NCI-H187 treated with DMSO at 0.1 percent for 48 hours (cell line): ENCODE measurements around the gene GALNT9.
"Not testable (repeated sequence)": the region's sequence is repeated elsewhere in the genome, so short reads cannot be mapped to it uniquely, and the experiment has no call there.

Source experiments
- DNase-seq: peaks from one replicate; lab custom pipeline; 2025; lab: John Stamatoyannopoulos, UW

Gene GALNT9

GRCh38 chr12:132155771-132156572, 173.4 kb downstream of the GALNT9 start:
- DNase-seq: no peak

DNA sequence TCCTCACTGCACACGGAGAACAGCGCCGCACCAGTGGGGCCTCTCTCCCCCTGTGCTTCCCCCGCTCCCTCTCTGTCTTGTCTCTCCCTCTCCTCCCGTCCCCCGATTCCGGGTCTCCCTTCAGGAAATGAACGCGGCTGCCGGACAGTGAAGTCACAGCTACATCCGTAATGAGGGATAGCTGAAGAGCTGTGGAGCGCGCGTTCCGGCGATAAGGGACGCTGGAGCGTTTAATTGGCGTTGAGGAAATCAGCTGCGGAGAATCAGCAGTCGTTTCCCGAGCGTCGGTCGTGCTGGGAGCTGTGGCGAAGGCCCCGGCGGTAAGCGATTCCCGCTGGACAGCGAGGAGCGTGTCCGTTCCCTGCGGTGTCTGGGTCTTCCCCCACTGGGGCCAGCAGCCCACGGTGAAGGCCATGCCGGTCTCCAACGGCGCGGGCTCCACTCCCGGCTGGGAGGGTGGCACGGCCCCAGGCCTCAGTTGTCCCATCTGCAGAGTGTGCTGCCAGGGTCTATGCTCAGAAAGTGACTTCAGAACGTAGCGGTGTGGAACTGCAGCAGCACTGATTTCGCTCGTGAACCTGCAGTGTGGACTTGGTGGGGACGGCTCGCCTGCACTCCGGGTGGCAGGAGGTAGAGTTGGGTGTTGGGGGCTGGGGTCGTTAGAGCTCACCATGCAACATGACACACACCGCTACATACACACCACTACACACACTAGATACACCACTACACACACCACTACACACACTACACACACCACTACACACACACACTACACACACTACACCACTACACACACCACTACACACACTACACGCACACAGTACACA, 174.2 kb downstream of the GALNT9 start:
- DNase-seq: no peak

GRCh38 chr12:132154341-132154761, 175.0 kb downstream of the GALNT9 start:
- no peak for DNase-seq

DNA sequence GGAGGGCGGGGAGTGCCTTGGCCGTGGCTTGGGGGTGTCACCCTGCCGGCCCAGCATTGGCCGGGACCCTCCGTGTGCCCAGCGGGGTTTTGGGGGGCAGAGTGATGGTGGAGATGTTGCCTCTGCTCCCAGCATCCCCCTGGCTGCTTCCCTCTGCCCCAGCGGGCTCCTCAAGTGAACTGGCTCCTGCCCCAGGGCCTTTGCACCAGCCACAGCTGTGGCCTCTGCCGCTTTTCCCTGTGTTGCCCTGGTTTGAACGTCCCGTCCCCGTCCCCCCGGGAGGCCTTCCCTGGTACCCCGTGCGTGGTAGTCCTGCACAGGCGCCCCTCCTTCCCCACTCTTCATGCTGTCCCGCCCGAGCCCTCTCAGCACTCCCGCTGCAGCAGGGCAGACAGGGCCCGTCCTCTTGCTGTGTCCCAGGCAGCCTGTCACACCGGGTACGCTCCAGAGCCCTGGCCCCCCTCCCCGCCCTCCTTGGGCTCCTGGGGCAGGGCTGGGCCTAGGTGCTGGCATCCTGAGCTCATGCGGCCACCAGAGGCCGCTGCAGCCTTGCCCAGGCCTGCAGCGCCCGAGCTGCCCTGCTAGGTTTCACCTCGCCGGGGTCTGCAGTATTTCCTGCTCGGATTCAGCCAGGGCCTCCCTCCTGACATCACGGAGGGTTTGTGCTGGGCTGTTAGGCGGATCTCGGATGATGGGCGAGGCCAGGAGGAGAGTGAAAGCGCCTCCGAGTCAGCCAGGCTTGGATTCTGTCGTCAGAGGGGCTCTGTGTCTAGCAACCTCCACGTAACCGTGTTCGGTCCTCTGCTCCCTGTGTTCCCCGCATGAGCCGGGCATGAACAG, 175.7 kb downstream of the GALNT9 start:
- peak; percentile 35 for DNase-seq

DNA sequence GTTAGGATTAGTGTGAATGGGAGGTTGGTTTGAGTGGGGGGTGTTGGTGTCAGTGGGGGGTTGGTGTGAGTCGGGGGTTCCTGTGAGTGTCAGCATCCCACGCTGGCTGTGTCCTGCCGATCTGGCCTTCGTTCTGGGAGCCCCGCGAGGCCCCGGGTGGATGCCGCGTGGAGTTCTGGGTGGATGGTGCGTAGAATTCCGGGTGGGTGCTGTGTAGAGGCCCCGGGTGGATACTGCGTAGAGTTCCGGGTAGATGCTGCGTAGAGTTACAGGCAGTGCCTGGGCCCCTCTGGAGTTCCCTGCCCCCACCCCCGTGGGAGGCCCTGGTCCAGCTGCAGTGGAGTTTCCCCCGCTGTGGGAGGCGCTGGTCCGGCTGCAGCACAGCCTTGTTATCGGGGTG, 176.4 kb downstream of the GALNT9 start:
- no peak for DNase-seq

- no peak for DNase-seq
Observed at GRCh38 chr12:132152411-132152821, 177.0 kb downstream of the GALNT9 start.

- DNase-seq: no peak
Observed at GRCh38 chr12:132151766-132152410, 177.5 kb downstream of the GALNT9 start.

GRCh38 chr12:132151145-132151765, 178.1 kb downstream of the GALNT9 start:
- no peak for DNase-seq

DNA sequence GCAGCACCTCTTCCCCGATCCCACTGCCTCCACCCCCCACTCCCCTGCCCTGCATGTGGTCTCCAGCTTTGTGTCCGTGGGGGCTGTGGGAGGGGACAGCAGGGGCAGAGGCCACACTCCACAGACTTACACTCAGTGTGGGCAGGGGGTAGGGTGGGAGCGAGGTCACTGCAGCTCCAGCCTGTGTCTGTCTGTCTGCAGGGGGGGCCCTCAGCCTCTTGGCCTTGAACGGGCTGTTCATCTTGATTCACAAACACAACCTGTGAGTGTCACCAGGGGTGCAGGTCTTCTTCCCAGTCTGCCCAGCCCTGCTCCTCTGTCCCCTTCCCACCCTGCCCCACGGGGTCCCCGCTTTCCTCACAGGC, 178.6 kb downstream of the GALNT9 start:
- no peak for DNase-seq

DNA sequence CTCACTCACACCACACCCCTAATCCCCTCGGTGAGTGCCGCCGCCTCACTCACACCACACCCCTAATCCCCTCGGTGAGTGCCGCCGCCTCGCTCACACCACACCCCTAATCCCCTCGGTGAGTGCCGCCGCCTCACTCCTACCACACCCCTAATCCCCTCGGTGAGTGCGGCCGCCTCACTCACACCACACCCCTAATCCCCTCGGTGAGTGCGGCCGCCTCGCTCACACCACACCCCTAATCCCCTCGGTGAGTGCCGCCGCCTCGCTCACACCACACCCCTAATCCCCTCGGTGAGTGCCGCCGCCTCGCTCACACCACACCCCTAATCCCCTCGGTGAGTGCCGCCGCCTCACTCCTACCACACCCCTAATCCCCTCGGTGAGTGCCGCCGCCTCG, 179.9 kb downstream of the GALNT9 start:
- DNase-seq: not testable (repeated sequence)

GRCh38 chr12:132148368-132149045, 180.9 kb downstream of the GALNT9 start:
- DNase-seq: no peak

- no peak for DNase-seq
Observed at GRCh38 chr12:132147423-132148367, 181.7 kb downstream of the GALNT9 start.

DNA sequence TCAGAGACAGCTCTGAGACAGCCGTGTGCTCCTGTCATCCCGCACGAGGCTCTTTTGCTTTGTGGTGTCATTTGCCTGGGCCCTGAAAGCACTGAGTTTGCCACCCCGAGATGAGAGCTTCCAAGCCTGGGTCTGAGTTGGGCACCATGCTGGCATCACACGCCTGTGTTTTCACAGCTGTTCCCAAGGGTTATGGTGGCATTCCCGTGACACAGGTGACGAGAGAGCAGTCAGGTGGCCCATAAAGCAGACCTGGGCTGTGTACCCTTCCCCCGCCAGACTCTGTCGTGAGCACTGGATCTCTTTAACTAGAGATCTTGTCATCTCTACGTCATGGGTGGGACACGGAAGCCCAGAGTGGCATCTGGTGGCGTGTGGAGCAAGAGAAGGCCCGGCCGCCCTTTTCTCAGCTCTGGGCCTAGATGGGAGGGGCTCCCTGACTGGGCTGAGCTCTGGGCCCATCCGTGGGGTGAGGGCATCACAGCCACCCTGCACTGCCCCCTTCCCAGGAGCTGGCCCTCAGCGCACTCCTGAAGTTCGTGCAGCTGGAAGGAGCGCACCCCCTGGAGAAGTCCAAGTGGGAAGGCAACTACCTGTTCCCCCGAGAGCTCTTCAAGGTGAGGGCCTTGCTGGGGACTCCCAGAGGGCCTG, 182.5 kb downstream of the GALNT9 start:
- no peak for DNase-seq
